Measurements from ENCODE around the gene CFAP90. TPM values are rescaled to one million over a fixed set of nuclear protein-coding genes. Genes with fewer than 3 reads are reported as not detected.

The CFAP90 gene
- total and polyA plus RNA-seq, 2 of the 8 experiments (the other 6 are each of a cell fraction or from before 2014, with no cell fraction given) = 0.39 to 0.92 TPM

- DNase-seq (ENCODE audit: low read depth in 1 of 2, low spot score in 2 of 2) (no peak), FAIRE-seq (no peak)
- Histone ChIP-seq H3K4ac (replicated peaks; ENCODE audit: insufficient read length, low read depth, low read length) (no peak overlapping the region), H3K79me1 (ENCODE audit: low read depth, low read length) (no peaks in the 10 kb centered on the region), H3K9ac (replicated peaks in 1 of 4; ENCODE audit: extremely low read depth in 1 of 4, low read depth in 3 of 4, low read length in 3 of 4) (no peak overlapping the region), H3K23ac (ENCODE audit: insufficient read length) (no peak overlapping the region), H2BK15ac (ENCODE audit: low read length) (no peak overlapping the region), H4K91ac (replicated peaks; ENCODE audit: insufficient read length, low read length) (no peak overlapping the region), H3K27ac (ENCODE audit: low read depth, low read length) (no peak overlapping the region), H2BK120ac (replicated peaks; ENCODE audit: low read depth, low read length) (no peak overlapping the region), H4K8ac (ENCODE audit: extremely low read depth, insufficient read depth, low read length) (no peak overlapping the region), H3K27me3 (replicated peaks in 1 of 4; ENCODE audit: control insufficient read depth in 3 of 4, extremely low read depth in 1 of 4, insufficient read depth in 3 of 4, low read length in 3 of 4) (peaks cover 0 to 14% (median 8%) of the 10 kb centered on the region in 4 experiments; a peak in 4 of 7 replicates), H3K4me3 (ENCODE audit: extremely low read depth in 1 of 4, insufficient read depth in 2 of 4, low read depth in 3 of 4, low read length in 4 of 4) (no peak overlapping the region), H3K79me2 (ENCODE audit: control insufficient read depth in 1 of 2, insufficient read depth in 2 of 2, low read length in 2 of 2) (no peaks in the 10 kb centered on the region), H3K4me2 (ENCODE audit: insufficient read depth in 1 of 2, low read depth in 2 of 2, low read length in 2 of 2) (no peak overlapping the region), H2BK12ac (ENCODE audit: low read depth, low read length) (no peak overlapping the region), H3K36me3 (ENCODE audit: control insufficient read depth in 2 of 4, insufficient read depth in 4 of 4, low read length in 3 of 4) (no peaks in the 10 kb centered on the region), H2BK5ac (ENCODE audit: low read depth, low read length) (no peak overlapping the region), H3K9me3 (ENCODE audit: insufficient read depth in 2 of 2, low read depth in 1 of 2, low read length in 1 of 2) (no peaks in the 10 kb centered on the region), H4K20me1 (replicated peaks in 1 of 2; ENCODE audit: control insufficient read depth in 1 of 2, insufficient read depth in 2 of 2, low read length in 2 of 2) (no peaks in the 10 kb centered on the region), H3K4me1 (replicated peaks in 1 of 4; ENCODE audit: control insufficient read depth in 3 of 4, insufficient read depth in 4 of 4, low read length in 3 of 4) (peaks cover 0 to 5% (median 3%) of the 10 kb centered on the region in 4 experiments; a peak in 4 of 7 replicates), H3K23me2 (ENCODE audit: low read depth, low read length) (peaks cover 7% of the 10 kb centered on the region), H3K56ac (replicated peaks; ENCODE audit: insufficient read length, low read depth, low read length) (no peak overlapping the region), H2BK20ac (ENCODE audit: low read length) (no peak overlapping the region), H3K14ac (ENCODE audit: insufficient read length) (no peak overlapping the region), H2AFZ (ENCODE audit: low read length) (no peak overlapping the region), H3K18ac (ENCODE audit: extremely low read depth, low read length) (no peak overlapping the region), H2AK5ac (ENCODE audit: low read depth, low read length) (no peak overlapping the region), H4K5ac (ENCODE audit: insufficient read length, low read depth, low read length) (no peak overlapping the region)
- ChIA-PET CTCF (ENCODE audit: partially characterized antibody) (interaction anchor here (0.9 to 5.7 kb wide), 6 partner anchors 12 to 1025 kb away, joined by 4 to 31 read pairs (median 8); no protein-coding TSS in a partner anchor), POLR2A (ENCODE audit: partially characterized antibody) (interaction anchor here (1.5 kb wide), 1 partner anchor 9 kb away, joined by 3 read pairs; no protein-coding TSS in a partner anchor)
- TF ChIP-seq TAF1 (IDR thresholded peaks at IDR 0.05; ENCODE audit: low read depth, low read length) (no peak), FOSL1 (IDR thresholded peaks at IDR 0.05; ENCODE audit: insufficient read depth, low read depth, low read length) (no peak), CHD2 (IDR thresholded peaks at IDR 0.05; ENCODE audit: low read length) (no peak), TCF12 (IDR thresholded peaks at IDR 0.05; ENCODE audit: low read depth, low read length) (no peak), NANOG (IDR thresholded peaks at IDR 0.05; ENCODE audit: insufficient read depth, low read depth, low read length, poor library complexity, severe bottlenecking) (no peak), CTCF (IDR thresholded peaks at IDR 0.05; ENCODE audit: control extremely low read depth in 1 of 3, insufficient read depth in 1 of 3, low read depth in 1 of 3, low read length in 3 of 3) (no peak)
- WGBS, 2 experiments (ENCODE audit: extremely low coverage in 1 of 2, insufficient coverage in 1 of 2, insufficient read length in 1 of 2, insufficient replicate concordance in 2 of 2, low coverage in 1 of 2, low lambda C conversion rate in 2 of 2, missing lambda C conversion rate in 1 of 2) = 96% methylated on average over 7 of the region's 7 CpGs; no CpG with 5 or more reads in 1 of the 2 experiments
Measured at GRCh38 chr5:7845557-7845956, 5.4 kb downstream of the CFAP90 start.
